ENCODE data around the gene GRID2. TPM values are rescaled to one million over a fixed set of nuclear protein-coding genes. Genes with fewer than 3 reads are reported as not detected.

The GRID2 gene
- total RNA-seq, 1 donor from 2014 or later: 11.6 TPM

DNA sequence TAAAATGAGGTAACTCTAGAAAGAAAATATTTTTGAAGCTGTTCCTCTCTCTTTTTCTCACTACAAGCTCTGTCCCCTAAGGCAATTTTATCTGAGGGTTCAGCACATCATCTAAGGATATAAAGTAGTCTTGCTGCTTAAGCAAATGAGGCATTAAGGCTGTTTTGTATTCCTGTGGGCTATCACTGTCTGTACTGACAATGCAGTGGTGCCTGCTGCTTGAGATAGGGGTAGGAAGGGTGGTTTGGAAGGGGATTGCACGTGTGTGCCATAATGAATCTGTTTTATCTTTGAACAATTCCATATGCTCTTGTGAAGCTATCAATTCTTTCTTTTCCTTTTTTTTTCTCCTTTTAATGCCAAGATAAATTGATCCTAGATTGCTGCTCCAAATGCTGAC lies 1396.8 kb downstream of the GRID2 start:
- no peak overlapping the region for H3K27ac Mint-ChIP-seq (ENCODE audit: unreplicated experiment)
- no peak overlapping the region for H3K4me3 Mint-ChIP-seq (ENCODE audit: unreplicated experiment)
- no peaks in the 10 kb centered on the region for H3K4me1 Mint-ChIP-seq (ENCODE audit: unreplicated experiment)
- H3K9me3 Mint-ChIP-seq (ENCODE audit: unreplicated experiment): no peaks in the 10 kb centered on the region
- no peaks in the 10 kb centered on the region for H3K27me3 Mint-ChIP-seq (ENCODE audit: unreplicated experiment)
- no peak for DNase-seq (ENCODE audit: low spot score)
- H3K36me3 Mint-ChIP-seq (ENCODE audit: low read depth, unreplicated experiment): no peaks in the 10 kb centered on the region
- TF ChIP-seq, protein P1, sequence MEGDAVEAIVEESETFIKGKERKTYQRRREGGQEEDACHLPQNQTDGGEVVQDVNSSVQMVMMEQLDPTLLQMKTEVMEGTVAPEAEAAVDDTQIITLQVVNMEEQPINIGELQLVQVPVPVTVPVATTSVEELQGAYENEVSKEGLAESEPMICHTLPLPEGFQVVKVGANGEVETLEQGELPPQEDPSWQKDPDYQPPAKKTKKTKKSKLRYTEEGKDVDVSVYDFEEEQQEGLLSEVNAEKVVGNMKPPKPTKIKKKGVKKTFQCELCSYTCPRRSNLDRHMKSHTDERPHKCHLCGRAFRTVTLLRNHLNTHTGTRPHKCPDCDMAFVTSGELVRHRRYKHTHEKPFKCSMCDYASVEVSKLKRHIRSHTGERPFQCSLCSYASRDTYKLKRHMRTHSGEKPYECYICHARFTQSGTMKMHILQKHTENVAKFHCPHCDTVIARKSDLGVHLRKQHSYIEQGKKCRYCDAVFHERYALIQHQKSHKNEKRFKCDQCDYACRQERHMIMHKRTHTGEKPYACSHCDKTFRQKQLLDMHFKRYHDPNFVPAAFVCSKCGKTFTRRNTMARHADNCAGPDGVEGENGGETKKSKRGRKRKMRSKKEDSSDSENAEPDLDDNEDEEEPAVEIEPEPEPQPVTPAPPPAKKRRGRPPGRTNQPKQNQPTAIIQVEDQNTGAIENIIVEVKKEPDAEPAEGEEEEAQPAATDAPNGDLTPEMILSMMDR (IDR thresholded peaks at IDR 0.05; ENCODE audit: unreplicated experiment): no peak

DNA sequence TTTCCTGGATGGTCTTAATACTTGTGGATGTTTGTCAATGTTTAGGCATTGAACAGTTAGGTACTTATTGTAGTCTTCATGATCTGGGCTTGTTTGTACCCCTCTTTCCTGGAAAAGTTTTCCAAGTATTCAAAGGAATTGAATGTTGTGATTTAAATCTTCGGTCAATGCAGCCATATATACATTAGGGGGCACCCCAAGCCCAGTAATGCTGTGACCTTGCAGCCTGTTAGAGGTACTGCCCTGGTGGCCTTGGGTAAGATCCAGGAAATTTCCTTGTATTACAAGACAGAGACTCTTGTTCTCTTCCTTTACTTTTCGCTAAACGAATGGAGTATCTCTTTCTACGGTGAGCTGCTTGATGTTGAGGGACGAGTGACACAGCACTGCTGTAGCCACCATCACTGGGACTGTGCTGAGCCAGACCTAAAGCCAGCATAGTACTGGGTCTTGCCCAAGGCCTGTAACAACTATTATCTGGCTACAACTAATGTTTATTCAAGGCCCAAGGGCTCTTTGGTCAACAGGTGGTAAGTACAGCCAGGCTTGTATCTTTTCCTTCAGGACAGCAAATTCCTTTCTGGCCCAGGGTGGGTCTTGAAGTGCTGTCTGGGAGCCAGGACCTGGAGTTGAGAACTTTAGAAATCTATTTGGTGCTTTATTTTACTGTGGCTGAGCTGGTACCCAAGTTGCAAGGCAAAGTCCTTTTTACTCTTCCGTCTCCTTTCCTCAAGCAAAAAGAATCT lies 1406.5 kb downstream of the GRID2 start:
- Mint-ChIP-seq H3K27ac (ENCODE audit: unreplicated experiment) (no peak overlapping the region), H3K9me3 (ENCODE audit: unreplicated experiment) (no peaks in the 10 kb centered on the region), H3K36me3 (ENCODE audit: low read depth, unreplicated experiment) (no peaks in the 10 kb centered on the region), H3K4me1 (ENCODE audit: unreplicated experiment) (no peaks in the 10 kb centered on the region), H3K4me3 (ENCODE audit: unreplicated experiment) (no peak overlapping the region), H3K27me3 (ENCODE audit: unreplicated experiment) (no peaks in the 10 kb centered on the region)
- TF ChIP-seq, protein P1 (IDR thresholded peaks at IDR 0.05; ENCODE audit: unreplicated experiment): peak; percentile 34
- DNase-seq (ENCODE audit: low spot score): peak; percentile 18

DNA sequence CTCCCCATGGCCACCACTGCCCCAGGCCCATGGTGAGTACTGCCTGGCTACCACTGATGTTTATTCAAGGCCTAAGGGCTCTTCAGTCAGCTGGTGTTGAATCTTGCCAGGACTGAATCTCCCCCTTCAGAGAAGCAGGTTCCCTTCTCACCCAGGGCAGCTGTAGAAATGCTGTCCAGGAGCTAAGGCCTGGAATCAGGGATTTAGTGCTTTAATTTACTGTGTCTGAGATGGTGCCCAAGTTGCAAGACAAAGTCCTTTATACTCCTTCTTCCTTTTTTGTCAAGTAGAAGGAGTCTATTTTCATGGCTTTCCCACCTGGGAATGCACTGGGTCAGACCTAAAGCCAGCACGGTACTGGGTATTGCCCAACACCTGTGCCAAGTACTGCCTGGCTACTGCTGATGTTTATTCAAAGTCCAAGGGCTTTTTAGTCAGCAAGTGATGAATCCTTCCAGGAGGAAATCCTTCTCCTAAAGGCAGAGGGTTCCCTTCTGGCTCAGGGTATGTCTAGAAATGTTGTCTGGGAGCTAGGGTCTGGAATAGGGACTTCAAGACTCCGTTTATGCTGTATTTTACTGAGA lies 1407.2 kb downstream of the GRID2 start:
- DNase-seq (ENCODE audit: low spot score): no peak
- H3K27ac Mint-ChIP-seq (ENCODE audit: unreplicated experiment): no peak overlapping the region
- no peaks in the 10 kb centered on the region for H3K36me3 Mint-ChIP-seq (ENCODE audit: low read depth, unreplicated experiment)
- TF ChIP-seq, protein P1 (IDR thresholded peaks at IDR 0.05; ENCODE audit: unreplicated experiment): no peak
- H3K27me3 Mint-ChIP-seq (ENCODE audit: unreplicated experiment): no peaks in the 10 kb centered on the region
- H3K4me3 Mint-ChIP-seq (ENCODE audit: unreplicated experiment): no peak overlapping the region
- no peaks in the 10 kb centered on the region for H3K4me1 Mint-ChIP-seq (ENCODE audit: unreplicated experiment)
- H3K9me3 Mint-ChIP-seq (ENCODE audit: unreplicated experiment): no peaks in the 10 kb centered on the region

DNA sequence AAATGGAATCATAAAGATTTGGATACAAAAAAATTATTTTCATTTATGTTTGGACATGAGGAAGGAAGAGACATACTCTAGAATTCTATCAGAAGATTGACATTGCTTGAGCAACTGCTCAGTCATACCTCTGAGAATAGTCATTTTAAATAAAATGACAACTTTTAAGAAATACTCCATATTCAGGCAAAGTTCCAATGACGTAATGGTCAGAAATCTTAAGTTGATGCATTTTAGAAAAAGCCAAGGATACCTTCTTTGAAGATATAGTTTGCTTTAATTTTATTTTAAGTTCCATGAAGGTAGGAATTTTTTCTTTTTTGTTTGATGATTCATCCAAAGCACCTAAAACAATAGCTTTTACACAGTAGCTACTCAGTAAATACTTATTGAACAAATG lies 1414.5 kb downstream of the GRID2 start:
- no peaks in the 10 kb centered on the region for H3K36me3 Mint-ChIP-seq (ENCODE audit: low read depth, unreplicated experiment)
- H3K4me1 Mint-ChIP-seq (ENCODE audit: unreplicated experiment): no peaks in the 10 kb centered on the region
- H3K27me3 Mint-ChIP-seq (ENCODE audit: unreplicated experiment): no peaks in the 10 kb centered on the region
- TF ChIP-seq, protein P1 (IDR thresholded peaks at IDR 0.05; ENCODE audit: unreplicated experiment): no peak
- H3K9me3 Mint-ChIP-seq (ENCODE audit: unreplicated experiment): no peaks in the 10 kb centered on the region
- DNase-seq (ENCODE audit: low spot score): no peak
- no peak overlapping the region for H3K4me3 Mint-ChIP-seq (ENCODE audit: unreplicated experiment)
- H3K27ac Mint-ChIP-seq (ENCODE audit: unreplicated experiment): no peak overlapping the region

DNA sequence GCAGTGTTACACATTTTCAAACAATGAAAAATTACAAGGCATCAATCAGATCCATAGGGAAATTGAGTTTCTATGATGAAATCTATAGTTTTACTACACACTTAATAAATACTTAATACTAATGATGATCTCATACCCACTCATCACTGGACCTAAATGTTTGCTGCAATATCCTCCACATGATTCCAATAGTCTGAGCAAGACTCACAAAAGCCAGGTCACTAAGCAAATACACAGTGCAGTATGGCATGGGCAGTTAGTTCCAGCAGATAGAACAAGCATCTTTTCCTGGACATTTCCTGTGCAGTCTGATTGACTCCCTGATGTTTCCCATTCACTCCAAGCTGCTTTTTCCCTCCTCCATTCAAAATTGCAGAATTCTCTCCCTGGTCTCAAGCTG lies 1415.8 kb downstream of the GRID2 start:
- Mint-ChIP-seq H3K4me1 (ENCODE audit: unreplicated experiment) (no peaks in the 10 kb centered on the region), H3K27ac (ENCODE audit: unreplicated experiment) (no peak overlapping the region)

More for the DNA sequence above, 1415.8 kb downstream of the GRID2 start:
- DNase-seq (ENCODE audit: low spot score): no peak
- TF ChIP-seq, protein P1 (IDR thresholded peaks at IDR 0.05; ENCODE audit: unreplicated experiment): no peak
- H3K27me3 Mint-ChIP-seq (ENCODE audit: unreplicated experiment): no peaks in the 10 kb centered on the region
- no peaks in the 10 kb centered on the region for H3K9me3 Mint-ChIP-seq (ENCODE audit: unreplicated experiment)
- H3K4me3 Mint-ChIP-seq (ENCODE audit: unreplicated experiment): no peak overlapping the region
- H3K36me3 Mint-ChIP-seq (ENCODE audit: low read depth, unreplicated experiment): no peaks in the 10 kb centered on the region
